Neural progenitor cell (in vitro differentiated cells): Measurements from ENCODE around the gene LGALS7B. TPM values are rescaled to one million over a fixed set of nuclear protein-coding genes. Genes with fewer than 3 reads are reported as not detected.

Experiments
- DNase-seq: peaks from one replicate; pipeline ENCODE4 v3.0.0-alpha.2; 2016; ENCODE audit warnings: low spot score
- H2AFZ ChIP-seq: fragments of 200-600 bp; sonication (generic); replicated peaks from 2 replicates; pipeline ENCODE4 v1.6.1; 2016; ENCODE audit warnings: antibody characterized with exemption
- H3F3A ChIP-seq: fragments of 200-600 bp; sonication (generic); 2 replicates; pipeline ENCODE4 v1.6.1; 2016; ENCODE audit warnings: antibody characterized with exemption, low read depth
- H3K27ac ChIP-seq: fragments of 200-600 bp; sonication (generic); 2 replicates; pipeline ENCODE4 v1.5.1; 2016; ENCODE audit warnings: mild to moderate bottlenecking
- H3K27me3 ChIP-seq: fragments of 200-600 bp; sonication (generic); 2 replicates; pipeline ENCODE4 v1.6.1; 2016; ENCODE audit warnings: mild to moderate bottlenecking, moderate library complexity
- H3K36me3 ChIP-seq: fragments of 200-600 bp; sonication (generic); 2 replicates; pipeline ENCODE4 v1.5.1; 2016
- H3K4me1 ChIP-seq: fragments of 200-600 bp; sonication (generic); 2 replicates; pipeline ENCODE4 v1.6.1; 2016; ENCODE audit warnings: mixed run types
- H3K4me2 ChIP-seq: fragments of 200-600 bp; sonication (generic); 2 replicates; pipeline ENCODE4 v1.6.1; 2016
- H3K4me3 ChIP-seq: fragments of 200-600 bp; sonication (generic); 2 replicates; pipeline ENCODE4 v1.5.1; 2016
- H3K79me2 ChIP-seq: fragments of 200-600 bp; sonication (generic); 2 replicates; pipeline ENCODE4 v1.6.1; 2016; ENCODE audit warnings: low read depth
- H3K9ac ChIP-seq: fragments of 200-600 bp; sonication (generic); 2 replicates; pipeline ENCODE4 v1.6.1; 2016
- H3K9me3 ChIP-seq: fragments of 200-600 bp; sonication (generic); 2 replicates; pipeline ENCODE4 v1.5.1; 2016; ENCODE audit warnings: low read depth
- H4K20me1 ChIP-seq: fragments of 200-600 bp; sonication (generic); 2 replicates; pipeline ENCODE4 v1.6.1; 2016; ENCODE audit warnings: low read depth
- H3K27ac Mint-ChIP-seq: 3 replicates; pipeline ENCODE4 v1.8.0; 2021; ENCODE audit warnings: mixed read lengths
- H3K27me3 Mint-ChIP-seq: 2 replicates; pipeline ENCODE4 v1.8.0; 2022; ENCODE audit warnings: low read depth, mild to moderate bottlenecking, inconsistent platforms, moderate library complexity, mixed read lengths; ENCODE audit not compliant: insufficient read depth
- H3K36me3 Mint-ChIP-seq: 3 replicates; pipeline ENCODE4 v1.8.0; 2021; ENCODE audit warnings: mixed read lengths
- H3K4me1 Mint-ChIP-seq: 3 replicates; pipeline ENCODE4 v1.8.0; 2021; ENCODE audit warnings: mixed read lengths
- H3K4me3 Mint-ChIP-seq: 3 replicates; pipeline ENCODE4 v1.8.0; 2021; ENCODE audit warnings: mild to moderate bottlenecking, moderate library complexity, mixed read lengths
- H3K9me3 Mint-ChIP-seq: 3 replicates; pipeline ENCODE4 v1.8.0; 2020; ENCODE audit warnings: mixed read lengths
- CTCF ChIP-seq: fragments of 200-600 bp; sonication (generic); IDR thresholded peaks from 2 replicates; pipeline ENCODE4 v1.5.1; 2017; ENCODE audit warnings: antibody characterized with exemption, mild to moderate bottlenecking
- EZH2 ChIP-seq: fragments of 200-600 bp; sonication (generic); IDR thresholded peaks from 2 replicates; pipeline ENCODE4 v1.6.1; 2017; ENCODE audit warnings: antibody characterized with exemption, mild to moderate bottlenecking, moderate library complexity
- EZH2phosphoT487 ChIP-seq: fragments of 200-600 bp; sonication (generic); IDR thresholded peaks from 2 replicates; pipeline ENCODE4 v1.6.1; 2017; ENCODE audit warnings: antibody characterized with exemption
- total RNA-seq: library from RNA; depleted of rRNA; stranded (reverse); fragments of >200 nt; gene quantifications from 2 replicates; pipeline ENCODE4 v1.2.3, GENCODE V29; 2015; ENCODE audit warnings: low replicate concordance

Gene LGALS7B
- total RNA-seq, 1 donor from 2014 or later, result not detected

GRCh38 chr19:38773469-38774177, 15.4 kb upstream of the LGALS7B start, which contains the start of gene LGALS7:
Gene LGALS7, minus strand, starts transcription at chr19:38773517. Its CDS starts 25 bp downstream, at chr19:38773492.
- no peaks in the 10 kb centered on the region for H3K36me3 Mint-ChIP-seq
- TF ChIP-seq CTCF (no peak), EZH2 (no peak), EZH2phosphoT487 (no peak)
- no peak within 1 kb of the TSS for H3K27ac Mint-ChIP-seq
- H4K20me1 ChIP-seq, result no peaks in the 10 kb centered on the region
- H3K27me3 Mint-ChIP-seq, result peaks cover 2% of the 10 kb centered on the region
- peaks cover 3% of the 10 kb centered on the region for H3K4me1 ChIP-seq
- H3K79me2 ChIP-seq, result no peaks in the 10 kb centered on the region
- DNase-seq, result no peak
- no peaks in the 10 kb centered on the region for H3K9me3 ChIP-seq
- H2AFZ ChIP-seq, result no peak within 1 kb of the TSS
- no peak within 1 kb of the TSS for H3K4me3 Mint-ChIP-seq
- no peak within 1 kb of the TSS for H3K9ac ChIP-seq
- no peaks in the 10 kb centered on the region for H3K36me3 ChIP-seq
- no peak within 1 kb of the TSS for H3K27ac ChIP-seq
- H3K4me3 ChIP-seq, result no peak within 1 kb of the TSS
- H3K4me1 Mint-ChIP-seq, result peaks cover 2% of the 10 kb centered on the region
- H3K4me2 ChIP-seq, result no peak within 1 kb of the TSS
- no peaks in the 10 kb centered on the region for H3K9me3 Mint-ChIP-seq
- H3K27me3 ChIP-seq, result peaks cover 11% of the 10 kb centered on the region
- H3F3A ChIP-seq, result no peaks in the 10 kb centered on the region

- no peak overlapping the region for H3K9ac ChIP-seq
- H3K4me3 Mint-ChIP-seq, result no peak overlapping the region
- H3K27me3 Mint-ChIP-seq, result peaks cover 5% of the 10 kb centered on the region
- H3K27ac ChIP-seq, result no peak overlapping the region
- no peak for TF ChIP-seq EZH2
- no peak for TF ChIP-seq EZH2phosphoT487
- no peak for TF ChIP-seq CTCF
- peaks cover 1% of the 10 kb centered on the region for H3K4me1 Mint-ChIP-seq
- H3K9me3 ChIP-seq, result no peaks in the 10 kb centered on the region
- H3K79me2 ChIP-seq, result no peaks in the 10 kb centered on the region
- no peak overlapping the region for H3K4me2 ChIP-seq
- peaks cover 3% of the 10 kb centered on the region for H3K4me1 ChIP-seq
- H3K27ac Mint-ChIP-seq, result no peak overlapping the region
- no peaks in the 10 kb centered on the region for H3K9me3 Mint-ChIP-seq
- no peaks in the 10 kb centered on the region for H3F3A ChIP-seq
- H3K4me3 ChIP-seq, result no peak overlapping the region
- no peaks in the 10 kb centered on the region for H3K36me3 Mint-ChIP-seq
- peaks cover 9% of the 10 kb centered on the region for H3K27me3 ChIP-seq
- H2AFZ ChIP-seq, result no peak overlapping the region
- DNase-seq, result no peak
- no peaks in the 10 kb centered on the region for H3K36me3 ChIP-seq
- no peaks in the 10 kb centered on the region for H4K20me1 ChIP-seq
Observed at GRCh38 chr19:38774181-38774950, 14.6 kb upstream of the LGALS7B start.

- Histone ChIP-seq H3K4me2 (no peak overlapping the region), H3K27ac (no peak overlapping the region), H3K9ac (no peak overlapping the region), H3K27me3 (no peaks in the 10 kb centered on the region), H3K36me3 (no peaks in the 10 kb centered on the region), H4K20me1 (no peaks in the 10 kb centered on the region), H3K4me1 (peaks cover under 1% of the 10 kb centered on the region), H3K4me3 (no peak overlapping the region), H3K9me3 (no peaks in the 10 kb centered on the region), H2AFZ (no peak overlapping the region), H3F3A (no peaks in the 10 kb centered on the region), H3K79me2 (no peaks in the 10 kb centered on the region)
- no peaks in the 10 kb centered on the region for H3K4me1 Mint-ChIP-seq
- no peaks in the 10 kb centered on the region for H3K9me3 Mint-ChIP-seq
- no peaks in the 10 kb centered on the region for H3K36me3 Mint-ChIP-seq
- no peak for DNase-seq
- no peak for TF ChIP-seq EZH2phosphoT487
- no peak for TF ChIP-seq EZH2
- no peak for TF ChIP-seq CTCF
- H3K27me3 Mint-ChIP-seq, result peaks cover 7% of the 10 kb centered on the region
- H3K4me3 Mint-ChIP-seq, result no peak overlapping the region
- no peak overlapping the region for H3K27ac Mint-ChIP-seq
Observed at GRCh38 chr19:38778733-38779132, 10.3 kb upstream of the LGALS7B start.
